KMS-11 (cell line): ENCODE measurements around the gene SYNE1.
"Not testable (repeated sequence)": the region's sequence is repeated elsewhere in the genome, so short reads cannot be mapped to it uniquely, and the experiment has no call there.

Source experiments
- H2AFZ ChIP-seq: fragments of 200-600 bp; sonication (generic); 2 replicates; pipeline ENCODE4 v1.6.1; 2016; ENCODE audit warnings: antibody characterized with exemption, mixed run types, low read depth
- H3K27ac ChIP-seq: fragments of 200-600 bp; sonication (generic); 2 replicates; pipeline ENCODE4 v1.6.1; 2016; ENCODE audit warnings: mild to moderate bottlenecking, mixed run types
- H3K27me3 ChIP-seq: fragments of 200-600 bp; sonication (generic); 2 replicates; pipeline ENCODE4 v1.6.1; 2017; ENCODE audit warnings: mild to moderate bottlenecking, low read depth, mixed run types, moderate library complexity; ENCODE audit not compliant: insufficient read depth
- H3K36me3 ChIP-seq: fragments of 200-600 bp; sonication (generic); 2 replicates; pipeline ENCODE4 v1.6.1; 2017; ENCODE audit warnings: mild to moderate bottlenecking, mixed run types; ENCODE audit not compliant: insufficient read depth
- H3K4me1 ChIP-seq: fragments of 200-600 bp; sonication (generic); 2 replicates; pipeline ENCODE4 v1.6.1; 2016; ENCODE audit warnings: mild to moderate bottlenecking, low read depth, mixed run types; ENCODE audit not compliant: poor library complexity, severe bottlenecking
- H3K4me2 ChIP-seq: fragments of 200-600 bp; sonication (generic); 2 replicates; pipeline ENCODE4 v1.7.0; 2016; ENCODE audit warnings: mild to moderate bottlenecking, mixed run types
- H3K4me3 ChIP-seq: fragments of 200-600 bp; sonication (generic); IDR thresholded peaks from 2 replicates; pipeline ENCODE4 v1.6.1; 2017; ENCODE audit warnings: low read depth, low read length, mixed read lengths; ENCODE audit not compliant: insufficient read depth
- H3K79me2 ChIP-seq: fragments of 200-600 bp; sonication (generic); 2 replicates; pipeline ENCODE4 v1.6.1; 2016; ENCODE audit warnings: low read depth, mixed run types; ENCODE audit not compliant: insufficient read depth
- H3K9ac ChIP-seq: fragments of 200-600 bp; sonication (generic); 2 replicates; pipeline ENCODE4 v1.6.1; 2016; ENCODE audit warnings: mild to moderate bottlenecking, mixed run types
- H4K20me1 ChIP-seq: fragments of 200-600 bp; sonication (generic); 2 replicates; pipeline ENCODE4 v1.6.1; 2016; ENCODE audit warnings: mild to moderate bottlenecking, mixed run types; ENCODE audit not compliant: insufficient read depth
- CTCF ChIP-seq: fragments of 200-600 bp; sonication (generic); conservative IDR thresholded peaks from 2 replicates; pipeline ENCODE4 v1.6.1; 2017; ENCODE audit warnings: low read depth, mild to moderate bottlenecking, antibody characterized with exemption, low read length, moderate library complexity, mixed read lengths

The SYNE1 gene

DNA sequence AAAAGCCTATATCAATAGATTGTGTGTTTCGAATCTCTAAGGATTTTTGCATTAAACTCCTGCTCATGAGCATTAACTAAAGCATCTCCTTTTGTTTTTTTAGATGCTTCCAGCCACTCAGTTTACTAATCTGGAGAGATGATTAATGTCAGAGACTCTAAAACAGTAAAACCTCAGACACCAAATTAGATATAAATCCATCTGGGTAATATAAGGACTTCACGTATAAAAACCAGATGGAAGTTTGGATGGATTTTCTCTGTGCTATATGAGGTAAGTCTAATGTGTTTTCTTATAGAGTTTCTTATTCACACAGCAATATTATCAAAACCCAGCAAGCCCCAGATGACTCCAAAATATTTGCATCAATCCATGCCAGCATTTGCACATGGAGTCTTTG is 137.2 kb downstream of the SYNE1 start:
- no peaks in the 10 kb centered on the region for H3K36me3 ChIP-seq
- peaks cover 7% of the 10 kb centered on the region for H3K4me1 ChIP-seq
- no peak overlapping the region for H3K4me2 ChIP-seq
- H3K4me3 ChIP-seq: no peak overlapping the region
- no peaks in the 10 kb centered on the region for H3K27me3 ChIP-seq
- no peaks in the 10 kb centered on the region for H4K20me1 ChIP-seq
- TF ChIP-seq CTCF: no peak
- no peak overlapping the region for H2AFZ ChIP-seq
- H3K79me2 ChIP-seq: no peaks in the 10 kb centered on the region
- H3K9ac ChIP-seq: no peak overlapping the region
- H3K27ac ChIP-seq: no peak overlapping the region

DNA sequence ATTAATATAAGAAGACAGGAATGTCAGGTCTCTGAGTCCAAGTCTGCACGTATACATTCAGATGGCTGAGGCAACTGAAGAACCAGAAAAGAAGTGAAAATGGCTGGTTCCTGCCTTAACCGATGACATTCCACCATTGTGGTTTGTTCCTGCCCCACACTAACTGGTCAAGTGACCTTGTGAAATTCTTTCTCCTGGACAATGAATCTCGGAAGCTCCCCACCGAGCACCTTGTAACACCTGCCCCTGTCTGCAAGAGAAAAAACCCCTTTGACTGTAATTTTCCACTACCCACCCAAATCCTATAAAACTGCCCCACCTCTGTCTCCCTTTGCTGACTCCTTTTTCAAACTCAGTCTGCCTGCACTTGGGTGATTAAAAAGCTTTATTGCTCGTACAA is 140.4 kb downstream of the SYNE1 start:
- H3K27me3 ChIP-seq: no peaks in the 10 kb centered on the region
- TF ChIP-seq CTCF: no peak
- H3K9ac ChIP-seq: no peak overlapping the region
- H2AFZ ChIP-seq: no peak overlapping the region
- H3K36me3 ChIP-seq: no peaks in the 10 kb centered on the region
- H3K79me2 ChIP-seq: no peaks in the 10 kb centered on the region
- H3K4me1 ChIP-seq: peaks cover 7% of the 10 kb centered on the region
- no peak overlapping the region for H3K4me3 ChIP-seq
- H3K27ac ChIP-seq: no peak overlapping the region
- H3K4me2 ChIP-seq: no peak overlapping the region
- H4K20me1 ChIP-seq: no peaks in the 10 kb centered on the region

DNA sequence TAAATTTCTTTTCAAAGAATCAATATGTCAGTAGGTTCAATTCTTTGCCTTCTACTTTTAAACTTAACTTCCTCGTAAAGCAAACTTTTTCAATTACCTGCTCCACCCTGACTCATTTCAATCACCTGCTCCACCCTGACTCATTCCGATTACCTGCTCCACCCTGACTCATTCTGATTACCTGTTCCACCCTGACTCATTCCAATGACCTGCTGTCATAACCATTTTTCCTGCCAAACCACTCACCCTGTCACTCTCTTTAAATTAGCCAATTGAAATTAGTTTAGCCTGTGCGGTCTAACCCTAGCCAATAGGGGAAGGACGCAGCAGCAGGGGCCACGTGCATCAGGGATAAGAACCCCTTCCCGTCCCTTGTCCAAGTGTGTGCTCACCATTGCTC is 141.7 kb downstream of the SYNE1 start:
- H3K36me3 ChIP-seq, H3K4me1 ChIP-seq, H3K4me2 ChIP-seq, H4K20me1 ChIP-seq, H3K27me3 ChIP-seq, H3K27ac ChIP-seq, H2AFZ ChIP-seq, H3K9ac ChIP-seq, H3K79me2 ChIP-seq, H3K4me3 ChIP-seq: not testable (repeated sequence)

DNA sequence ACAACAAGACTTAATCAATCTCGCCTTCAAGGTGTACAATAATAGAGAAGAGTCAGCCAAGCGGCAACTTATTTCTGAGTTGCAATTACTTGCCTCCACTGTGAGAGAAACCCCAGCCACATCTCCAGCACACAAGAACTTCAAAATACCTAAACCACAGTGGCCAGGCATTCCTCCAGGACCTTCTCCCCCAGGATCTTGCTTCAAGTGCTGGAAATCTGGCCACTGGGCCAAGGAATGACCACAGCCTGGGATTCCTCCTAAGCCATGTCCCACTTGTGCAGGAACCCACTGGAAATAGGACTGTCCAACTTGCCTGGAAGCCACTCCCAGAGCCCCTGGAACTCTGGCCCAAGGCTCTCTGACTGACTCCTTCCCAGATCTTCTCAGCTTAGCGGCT is 144.9 kb downstream of the SYNE1 start:
- not testable (repeated sequence) for H3K27ac ChIP-seq, H3K36me3 ChIP-seq, H3K4me3 ChIP-seq, H3K27me3 ChIP-seq, H3K79me2 ChIP-seq, H3K4me2 ChIP-seq, H2AFZ ChIP-seq, H4K20me1 ChIP-seq, H3K4me1 ChIP-seq, H3K9ac ChIP-seq

GRCh38 chr6:152491501-152491900 is 145.7 kb downstream of the SYNE1 start:
- H3K4me2 ChIP-seq, H3K27ac ChIP-seq, H3K4me3 ChIP-seq, H4K20me1 ChIP-seq, H2AFZ ChIP-seq, H3K27me3 ChIP-seq, H3K9ac ChIP-seq, H3K79me2 ChIP-seq, H3K36me3 ChIP-seq, H3K4me1 ChIP-seq: not testable (repeated sequence)

DNA sequence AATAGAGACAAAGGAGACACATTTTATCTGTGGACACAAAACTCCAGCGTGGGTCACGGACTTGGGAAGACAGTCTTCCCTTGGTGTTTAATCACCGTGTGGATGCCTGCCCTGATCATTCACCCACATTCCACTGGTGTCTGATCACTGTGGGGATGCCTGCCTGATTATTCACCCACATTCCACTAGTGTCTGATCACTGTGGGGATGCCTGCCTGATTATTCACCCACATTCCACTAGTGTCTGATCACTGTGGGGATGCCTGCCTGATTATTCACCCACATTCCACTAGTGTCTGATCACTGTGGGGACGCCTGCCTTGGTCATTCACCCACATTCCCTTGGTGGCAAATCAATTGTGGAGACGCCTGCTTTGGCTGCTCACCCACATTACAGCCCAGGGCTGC is 146.2 kb downstream of the SYNE1 start:
- H3K27me3 ChIP-seq, H3K27ac ChIP-seq, H3K9ac ChIP-seq, H4K20me1 ChIP-seq, H3K4me1 ChIP-seq, H3K36me3 ChIP-seq, H3K4me2 ChIP-seq, H2AFZ ChIP-seq, H3K79me2 ChIP-seq, H3K4me3 ChIP-seq: not testable (repeated sequence)
